SK-N-SH treated with all-trans-retinoic acid at 6 μM for 48 hours (cell line): ENCODE measurements around the gene GALNT7.
A peak's percentile ranks its signal among the peaks of the same experiment; 100 is the strongest.

Experiments
- ATAC-seq: fragments of 200-7000 bp; cut with Tn5 transposase; 3 replicates; pipeline ENCODE4 v1.9.1; 2020; ENCODE audit warnings: mild to moderate bottlenecking, moderate library complexity
- ARNTL ChIP-seq: fragments of 450-650 bp; formaldehyde crosslinking; IDR thresholded peaks from 2 replicates; pipeline ENCODE4 v1.5.0; 2020; ENCODE audit warnings: low read depth, mild to moderate bottlenecking, moderate library complexity, borderline replicate concordance
- CSDC2 ChIP-seq: fragments of 250-450 bp; sonication (Bioruptor Pico); IDR thresholded peaks from 2 replicates; pipeline ENCODE4 v1.5.0; 2020; ENCODE audit warnings: mild to moderate bottlenecking, moderate library complexity
- ESRRG ChIP-seq: fragments of 250-450 bp; sonication (Bioruptor Pico); IDR thresholded peaks from 2 replicates; pipeline ENCODE4 v1.6.1; 2021; ENCODE audit warnings: mild to moderate bottlenecking
- GLIS3 ChIP-seq: fragments of 250-450 bp; sonication (Bioruptor Pico); IDR thresholded peaks from 2 replicates; pipeline ENCODE4 v1.5.0; 2020; ENCODE audit warnings: mild to moderate bottlenecking, moderate library complexity
- ISL1 ChIP-seq: fragments of 250-450 bp; sonication (Bioruptor Pico); IDR thresholded peaks from 2 replicates; pipeline ENCODE4 v2.1.2; 2022; ENCODE audit warnings: mild to moderate bottlenecking, moderate library complexity
- OSR1 ChIP-seq: fragments of 250-450 bp; sonication (Bioruptor Pico); IDR thresholded peaks from 2 replicates; pipeline ENCODE4 v1.8.0; 2022; ENCODE audit warnings: moderate library complexity, mild to moderate bottlenecking, inconsistent platforms
- PPARA ChIP-seq: fragments of 250-450 bp; sonication (Bioruptor Pico); IDR thresholded peaks from 2 replicates; pipeline ENCODE4 v1.5.0; 2020; ENCODE audit warnings: mild to moderate bottlenecking, borderline replicate concordance
- RARB ChIP-seq: fragments of 250-450 bp; sonication (Bioruptor Pico); IDR thresholded peaks from 2 replicates; pipeline ENCODE4 v1.8.0; 2021; ENCODE audit warnings: mild to moderate bottlenecking, moderate library complexity
- SNAI2 ChIP-seq: fragments of 250-450 bp; sonication (Bioruptor Pico); IDR thresholded peaks from 2 replicates; pipeline ENCODE4 v1.5.0; 2020; ENCODE audit warnings: mild to moderate bottlenecking, moderate library complexity
- TCF4 ChIP-seq: fragments of 250-450 bp; sonication (Bioruptor Pico); IDR thresholded peaks from 2 replicates; pipeline ENCODE4 v1.8.0; 2021; ENCODE audit warnings: mild to moderate bottlenecking, moderate library complexity, borderline replicate concordance
- TOX ChIP-seq: fragments of 250-450 bp; sonication (Bioruptor Pico); IDR thresholded peaks from 2 replicates; pipeline ENCODE4 v1.8.0; 2021; ENCODE audit warnings: mild to moderate bottlenecking, moderate library complexity, borderline replicate concordance
- ZC3H10 ChIP-seq: fragments of 250-450 bp; sonication (Bioruptor Pico); IDR thresholded peaks from 2 replicates; pipeline ENCODE4 v1.5.1; 2021; ENCODE audit warnings: mild to moderate bottlenecking, moderate library complexity
- ZFP3 ChIP-seq: fragments of 250-450 bp; sonication (Bioruptor Pico); IDR thresholded peaks from 2 replicates; pipeline ENCODE4 v1.5.0; 2020; ENCODE audit warnings: mild to moderate bottlenecking, moderate library complexity
- ZFP30 ChIP-seq: fragments of 450-650 bp; formaldehyde crosslinking; IDR thresholded peaks from 2 replicates; pipeline ENCODE4 v1.5.0; 2022; ENCODE audit warnings: mild to moderate bottlenecking, moderate library complexity
- ZNF565 ChIP-seq: fragments of 450-650 bp; formaldehyde crosslinking; conservative IDR thresholded peaks from 2 replicates; pipeline ENCODE4 v1.5.0; 2020; ENCODE audit warnings: low read depth, mild to moderate bottlenecking, moderate library complexity
- ZNF70 ChIP-seq: fragments of 450-650 bp; formaldehyde crosslinking; IDR thresholded peaks from 2 replicates; pipeline ENCODE4 v1.5.0; 2020; ENCODE audit warnings: mild to moderate bottlenecking, moderate library complexity
- ZNF8 ChIP-seq: fragments of 450-650 bp; formaldehyde crosslinking; IDR thresholded peaks from 2 replicates; pipeline ENCODE4 v1.5.0; 2020; ENCODE audit warnings: mild to moderate bottlenecking, moderate library complexity
- TF ChIP-seq, protein P1 (sequence below): fragments of 250-450 bp; sonication (Bioruptor Pico); IDR thresholded peaks from 2 replicates; pipeline ENCODE4 v1.5.1; 2021; ENCODE audit warnings: mild to moderate bottlenecking, moderate library complexity
- TF ChIP-seq, protein P2 (sequence below): fragments of 250-450 bp; sonication (Bioruptor Pico); IDR thresholded peaks from 2 replicates; pipeline ENCODE4 v1.5.0; 2020; ENCODE audit warnings: mild to moderate bottlenecking, moderate library complexity
- TF ChIP-seq, protein P3 (sequence below): fragments of 250-450 bp; sonication (Bioruptor Pico); IDR thresholded peaks from 2 replicates; pipeline ENCODE4 v1.8.0; 2021; ENCODE audit warnings: low read depth, mild to moderate bottlenecking, moderate library complexity, borderline replicate concordance

The GALNT7 gene

DNA sequence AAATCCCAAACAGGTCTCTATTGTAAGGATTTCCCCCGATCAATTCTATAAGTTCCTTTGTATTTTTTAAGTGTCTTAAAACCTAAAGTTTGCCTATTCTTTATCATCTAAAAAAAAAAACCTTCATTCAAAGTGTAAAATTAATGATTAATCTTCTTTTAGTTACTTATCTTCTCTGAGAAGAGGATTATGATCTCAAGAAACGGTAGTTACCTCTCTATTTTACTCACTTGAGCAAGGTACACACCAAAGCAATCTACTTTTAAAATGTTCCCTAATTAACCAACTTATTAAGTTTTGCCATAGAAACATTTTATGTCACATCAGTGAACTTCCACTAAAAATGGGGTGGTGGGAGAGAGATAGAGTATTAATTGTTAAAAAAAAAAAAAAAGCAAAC is 15.2 kb upstream of the GALNT7 start (continued):
- TF ChIP-seq SNAI2 (CRISPR knock-in tag): no peak
- TF ChIP-seq ZNF70 (CRISPR knock-in tag): no peak

DNA sequence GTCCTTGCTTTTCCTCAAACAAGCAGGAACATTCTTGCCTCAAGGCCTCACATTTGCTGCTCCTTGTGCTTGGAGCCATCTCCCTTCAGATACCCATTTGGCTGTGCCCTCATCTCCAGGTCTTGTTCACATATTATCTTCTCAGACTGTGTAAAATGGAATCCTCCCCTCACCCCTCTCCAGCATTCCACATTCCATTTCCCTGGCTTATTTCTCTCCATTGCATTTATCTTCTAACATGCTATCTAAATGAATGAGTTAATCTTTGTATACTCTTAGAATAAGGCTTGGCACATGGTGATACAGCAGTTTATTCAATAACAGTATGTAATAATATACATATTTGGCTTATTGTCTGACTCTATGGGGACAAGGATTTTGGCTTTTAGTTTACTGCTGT is 8.8 kb upstream of the GALNT7 start:
- ATAC-seq: no peak; the same call in 2 of the 3 replicates
- no peak for TF ChIP-seq ZFP3 (CRISPR knock-in tag)
- no peak for TF ChIP-seq ESRRG (CRISPR knock-in tag)
- no peak for TF ChIP-seq ZC3H10
- no peak for TF ChIP-seq ZNF8 (CRISPR knock-in tag)

DNA sequence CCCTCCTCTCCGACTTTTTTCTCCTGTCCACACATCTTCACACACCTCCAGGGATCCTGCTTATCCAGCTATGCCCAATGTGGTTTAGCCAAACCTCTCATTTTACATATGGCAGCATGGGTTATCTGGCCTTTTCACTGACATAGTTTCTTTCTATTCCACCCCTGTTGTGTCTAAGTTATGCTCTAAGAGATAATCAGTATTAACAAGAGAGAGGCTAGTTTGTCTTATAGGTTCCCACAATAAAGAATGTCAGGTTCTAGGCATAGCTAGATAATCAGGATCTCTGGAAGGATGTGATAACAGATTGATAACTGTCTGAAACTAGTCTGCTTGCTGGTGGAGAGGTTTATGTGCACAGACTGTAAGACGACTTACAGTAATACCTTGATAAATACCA is 7.7 kb upstream of the GALNT7 start:
- ATAC-seq: no peak
- no peak for TF ChIP-seq PPARA
- no peak for TF ChIP-seq TCF4
- no peak for TF ChIP-seq ESRRG (CRISPR knock-in tag)
- TF ChIP-seq, protein P1, sequence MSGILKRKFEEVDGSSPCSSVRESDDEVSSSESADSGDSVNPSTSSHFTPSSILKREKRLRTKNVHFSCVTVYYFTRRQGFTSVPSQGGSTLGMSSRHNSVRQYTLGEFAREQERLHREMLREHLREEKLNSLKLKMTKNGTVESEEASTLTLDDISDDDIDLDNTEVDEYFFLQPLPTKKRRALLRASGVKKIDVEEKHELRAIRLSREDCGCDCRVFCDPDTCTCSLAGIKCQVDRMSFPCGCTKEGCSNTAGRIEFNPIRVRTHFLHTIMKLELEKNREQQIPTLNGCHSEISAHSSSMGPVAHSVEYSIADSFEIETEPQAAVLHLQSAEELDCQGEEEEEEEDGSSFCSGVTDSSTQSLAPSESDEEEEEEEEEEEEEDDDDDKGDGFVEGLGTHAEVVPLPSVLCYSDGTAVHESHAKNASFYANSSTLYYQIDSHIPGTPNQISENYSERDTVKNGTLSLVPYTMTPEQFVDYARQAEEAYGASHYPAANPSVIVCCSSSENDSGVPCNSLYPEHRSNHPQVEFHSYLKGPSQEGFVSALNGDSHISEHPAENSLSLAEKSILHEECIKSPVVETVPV: no peak
- TF ChIP-seq, protein P2, sequence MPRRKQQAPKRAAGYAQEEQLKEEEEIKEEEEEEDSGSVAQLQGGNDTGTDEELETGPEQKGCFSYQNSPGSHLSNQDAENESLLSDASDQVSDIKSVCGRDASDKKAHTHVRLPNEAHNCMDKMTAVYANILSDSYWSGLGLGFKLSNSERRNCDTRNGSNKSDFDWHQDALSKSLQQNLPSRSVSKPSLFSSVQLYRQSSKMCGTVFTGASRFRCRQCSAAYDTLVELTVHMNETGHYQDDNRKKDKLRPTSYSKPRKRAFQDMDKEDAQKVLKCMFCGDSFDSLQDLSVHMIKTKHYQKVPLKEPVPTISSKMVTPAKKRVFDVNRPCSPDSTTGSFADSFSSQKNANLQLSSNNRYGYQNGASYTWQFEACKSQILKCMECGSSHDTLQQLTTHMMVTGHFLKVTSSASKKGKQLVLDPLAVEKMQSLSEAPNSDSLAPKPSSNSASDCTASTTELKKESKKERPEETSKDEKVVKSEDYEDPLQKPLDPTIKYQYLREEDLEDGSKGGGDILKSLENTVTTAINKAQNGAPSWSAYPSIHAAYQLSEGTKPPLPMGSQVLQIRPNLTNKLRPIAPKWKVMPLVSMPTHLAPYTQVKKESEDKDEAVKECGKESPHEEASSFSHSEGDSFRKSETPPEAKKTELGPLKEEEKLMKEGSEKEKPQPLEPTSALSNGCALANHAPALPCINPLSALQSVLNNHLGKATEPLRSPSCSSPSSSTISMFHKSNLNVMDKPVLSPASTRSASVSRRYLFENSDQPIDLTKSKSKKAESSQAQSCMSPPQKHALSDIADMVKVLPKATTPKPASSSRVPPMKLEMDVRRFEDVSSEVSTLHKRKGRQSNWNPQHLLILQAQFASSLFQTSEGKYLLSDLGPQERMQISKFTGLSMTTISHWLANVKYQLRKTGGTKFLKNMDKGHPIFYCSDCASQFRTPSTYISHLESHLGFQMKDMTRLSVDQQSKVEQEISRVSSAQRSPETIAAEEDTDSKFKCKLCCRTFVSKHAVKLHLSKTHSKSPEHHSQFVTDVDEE (CRISPR knock-in tag): no peak
- TF ChIP-seq ZFP3 (CRISPR knock-in tag): no peak
- no peak for TF ChIP-seq TOX (CRISPR knock-in tag)
- no peak for TF ChIP-seq OSR1 (CRISPR knock-in tag)
- no peak for TF ChIP-seq ZC3H10
- no peak for TF ChIP-seq ZNF8 (CRISPR knock-in tag)
- no peak for TF ChIP-seq ZNF565 (CRISPR knock-in tag)
- TF ChIP-seq ARNTL: no peak
- no peak for TF ChIP-seq GLIS3
- no peak for TF ChIP-seq SNAI2 (CRISPR knock-in tag)
- TF ChIP-seq CSDC2 (CRISPR knock-in tag): no peak
- no peak for TF ChIP-seq ZFP30
- TF ChIP-seq RARB: no peak

DNA sequence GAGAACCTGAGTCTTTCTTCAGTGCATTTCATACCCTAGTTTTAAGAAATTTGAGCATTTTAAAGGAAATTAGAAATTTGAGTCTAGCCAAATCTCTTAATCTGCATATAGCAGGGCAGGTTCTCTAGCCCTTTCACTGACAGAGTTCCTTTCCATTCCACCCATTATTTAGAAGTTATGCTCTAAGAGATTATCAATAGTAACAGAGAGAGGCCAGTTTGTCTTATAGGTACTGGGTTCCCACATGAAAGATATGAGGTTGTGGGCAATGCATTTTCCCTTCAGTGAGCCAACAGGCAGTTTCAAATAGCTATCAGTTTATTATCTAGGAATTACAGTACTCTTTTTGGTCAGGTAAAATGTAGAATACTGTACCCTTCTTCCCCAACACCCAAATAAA is 7.3 kb upstream of the GALNT7 start:
- no peak for TF ChIP-seq TOX (CRISPR knock-in tag)
- TF ChIP-seq RARB: no peak

DNA sequence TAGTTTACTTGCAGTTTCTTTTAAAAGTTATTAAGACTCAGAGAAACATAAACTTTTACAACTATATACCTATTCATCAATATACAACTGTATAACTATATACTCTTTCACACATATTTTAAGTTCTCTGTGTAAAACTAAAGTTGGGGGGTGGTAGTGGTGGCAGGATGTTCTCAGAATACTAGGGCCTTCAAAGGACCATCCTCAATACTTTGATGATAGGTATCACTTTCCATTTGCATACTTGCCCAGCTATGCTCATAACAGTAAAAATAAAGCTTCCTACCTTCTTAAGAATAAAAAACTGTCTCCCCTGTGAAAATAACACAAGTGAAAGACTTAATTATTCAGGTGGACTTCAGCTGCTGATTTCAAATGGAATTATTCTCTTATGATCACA is 2.9 kb upstream of the GALNT7 start:
- ATAC-seq: no peak
- TF ChIP-seq ESRRG (CRISPR knock-in tag) (no peak), ISL1 (no peak), TOX (CRISPR knock-in tag) (no peak), ZNF8 (CRISPR knock-in tag) (no peak)

More for the DNA sequence above, 7.3 kb upstream of the GALNT7 start:
- ATAC-seq: no peak

DNA sequence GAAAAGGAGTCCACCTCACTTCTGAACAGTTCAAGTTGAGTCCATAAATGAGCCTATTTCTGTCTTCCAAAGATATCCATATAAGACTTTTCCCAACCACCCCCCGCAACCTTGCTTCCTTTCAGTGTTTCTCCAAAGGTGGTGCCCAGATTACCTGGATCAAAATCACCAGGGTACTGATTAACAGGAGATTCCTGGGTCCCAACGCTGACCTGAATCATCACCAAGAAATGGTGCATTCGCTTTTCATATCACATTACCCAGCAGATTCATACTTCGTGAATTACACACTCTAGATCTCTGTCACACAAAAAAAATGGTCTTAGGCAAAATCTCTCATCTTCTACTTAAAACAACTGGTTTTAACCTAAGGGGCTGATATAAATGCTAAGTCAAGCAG is 2.1 kb upstream of the GALNT7 start:
- ATAC-seq: no peak
- TF ChIP-seq TOX (CRISPR knock-in tag) (no peak), PPARA (no peak)

DNA sequence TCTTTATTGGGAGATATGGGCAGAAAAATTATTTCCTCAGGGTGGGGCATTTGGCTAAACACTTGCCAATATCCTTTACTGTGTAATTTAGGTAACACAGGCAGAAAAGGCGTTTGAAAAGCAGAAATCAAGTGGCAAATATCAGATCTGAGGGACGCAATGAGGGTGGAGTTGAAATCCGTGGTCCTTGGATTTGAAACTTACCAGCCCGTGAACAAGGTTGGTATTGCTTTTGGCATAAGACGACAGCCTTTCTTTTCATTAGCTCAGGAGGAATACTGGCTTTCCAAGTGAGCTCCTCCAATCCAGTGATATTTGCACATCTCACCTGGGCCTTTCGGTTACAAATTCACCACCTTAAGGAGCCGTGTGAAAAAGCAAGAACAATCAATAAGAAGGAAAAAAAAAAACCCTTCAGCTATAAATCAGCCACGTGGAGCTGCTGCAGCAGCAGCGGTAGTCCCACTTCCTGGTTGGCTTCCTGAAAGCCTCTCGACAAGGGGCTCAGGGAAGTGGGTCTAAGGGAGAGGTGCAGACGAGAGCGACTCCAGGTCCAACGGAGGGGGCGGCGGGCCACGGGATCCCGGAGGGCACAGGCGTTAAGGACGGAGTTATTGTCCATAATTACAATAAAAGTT is 734 bp upstream of the GALNT7 start:
- ATAC-seq: peak; percentile 56
- TF ChIP-seq, protein P3, sequence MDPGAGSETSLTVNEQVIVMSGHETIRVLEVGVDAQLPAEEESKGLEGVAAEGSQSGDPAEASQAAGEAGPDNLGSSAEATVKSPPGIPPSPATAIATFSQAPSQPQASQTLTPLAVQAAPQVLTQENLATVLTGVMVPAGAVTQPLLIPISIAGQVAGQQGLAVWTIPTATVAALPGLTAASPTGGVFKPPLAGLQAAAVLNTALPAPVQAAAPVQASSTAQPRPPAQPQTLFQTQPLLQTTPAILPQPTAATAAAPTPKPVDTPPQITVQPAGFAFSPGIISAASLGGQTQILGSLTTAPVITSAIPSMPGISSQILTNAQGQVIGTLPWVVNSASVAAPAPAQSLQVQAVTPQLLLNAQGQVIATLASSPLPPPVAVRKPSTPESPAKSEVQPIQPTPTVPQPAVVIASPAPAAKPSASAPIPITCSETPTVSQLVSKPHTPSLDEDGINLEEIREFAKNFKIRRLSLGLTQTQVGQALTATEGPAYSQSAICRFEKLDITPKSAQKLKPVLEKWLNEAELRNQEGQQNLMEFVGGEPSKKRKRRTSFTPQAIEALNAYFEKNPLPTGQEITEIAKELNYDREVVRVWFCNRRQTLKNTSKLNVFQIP (CRISPR knock-in tag): no peak
- TF ChIP-seq, protein P2 (CRISPR knock-in tag): no peak
- no peak for TF ChIP-seq CSDC2 (CRISPR knock-in tag)
- TF ChIP-seq, protein P1: no peak
- no peak for TF ChIP-seq TCF4
